Mammary epithelial cell (primary cell): ENCODE results near the gene LENG1.

Experiments
- EZH2 ChIP-seq: IDR thresholded peaks from 2 replicates; pipeline ENCODE4 v1.6.1; 2012; ENCODE audit warnings: low read length, inconsistent platforms, borderline replicate concordance
- TF ChIP-seq, protein P1 (sequence below), 2 donors: IDR thresholded peaks in 1 of 2; conservative IDR thresholded peaks in 1 of 2; 2 replicates each; pipeline ENCODE4 v1.5.1; 2011 to 2012; ENCODE audit warnings: inconsistent platforms in 2 of 2, low read length in 2 of 2, mild to moderate bottlenecking in 2 of 2, control low read depth in 1 of 2, low read depth in 1 of 2; ENCODE audit not compliant: insufficient read depth in 1 of 2; ENCODE audit errors: extremely low read depth in 1 of 2

DNA sequence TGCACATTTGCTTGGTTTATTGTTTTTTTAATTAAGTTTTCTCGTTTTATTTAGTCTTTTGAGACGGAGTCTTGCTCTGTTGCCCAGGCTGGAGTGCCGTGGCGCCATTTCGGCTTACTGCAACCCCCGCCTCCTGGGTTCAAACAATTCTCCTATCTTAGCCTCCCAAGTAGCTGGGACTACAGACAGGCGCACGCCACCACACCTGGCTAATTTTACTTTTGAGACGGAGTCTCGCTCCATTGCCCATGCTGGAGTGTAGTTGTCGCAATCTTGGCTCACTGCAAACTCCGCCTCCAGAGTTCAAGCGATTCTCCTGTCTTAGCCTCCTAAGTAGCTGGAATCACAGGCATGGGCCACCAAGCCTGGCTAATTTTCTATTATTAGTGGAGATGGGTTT, 42.5 kb upstream of the LENG1 start:
- no peak for TF ChIP-seq EZH2
- TF ChIP-seq, protein P1, sequence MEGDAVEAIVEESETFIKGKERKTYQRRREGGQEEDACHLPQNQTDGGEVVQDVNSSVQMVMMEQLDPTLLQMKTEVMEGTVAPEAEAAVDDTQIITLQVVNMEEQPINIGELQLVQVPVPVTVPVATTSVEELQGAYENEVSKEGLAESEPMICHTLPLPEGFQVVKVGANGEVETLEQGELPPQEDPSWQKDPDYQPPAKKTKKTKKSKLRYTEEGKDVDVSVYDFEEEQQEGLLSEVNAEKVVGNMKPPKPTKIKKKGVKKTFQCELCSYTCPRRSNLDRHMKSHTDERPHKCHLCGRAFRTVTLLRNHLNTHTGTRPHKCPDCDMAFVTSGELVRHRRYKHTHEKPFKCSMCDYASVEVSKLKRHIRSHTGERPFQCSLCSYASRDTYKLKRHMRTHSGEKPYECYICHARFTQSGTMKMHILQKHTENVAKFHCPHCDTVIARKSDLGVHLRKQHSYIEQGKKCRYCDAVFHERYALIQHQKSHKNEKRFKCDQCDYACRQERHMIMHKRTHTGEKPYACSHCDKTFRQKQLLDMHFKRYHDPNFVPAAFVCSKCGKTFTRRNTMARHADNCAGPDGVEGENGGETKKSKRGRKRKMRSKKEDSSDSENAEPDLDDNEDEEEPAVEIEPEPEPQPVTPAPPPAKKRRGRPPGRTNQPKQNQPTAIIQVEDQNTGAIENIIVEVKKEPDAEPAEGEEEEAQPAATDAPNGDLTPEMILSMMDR (conservative IDR thresholded peaks at IDR 0.05 in 1 of 2, IDR thresholded peaks at IDR 0.05 in 1 of 2; ENCODE audit: extremely low read depth in 1 of 2, insufficient read depth in 1 of 2, low read depth in 1 of 2, low read length in 2 of 2) = no peak
